Cardiac muscle cell (in vitro differentiated cells and primary cell): ENCODE data around the gene BRD4. TPM values are rescaled to one million over a fixed set of nuclear protein-coding genes. Genes with fewer than 3 reads are reported as not detected.

ENCODE experiments used
- DNase-seq, 2 donors: peaks; one replicate each; pipeline versions ENCODE4 v3.0.0 to v3.0.0-alpha.2; 2010 to 2017; ENCODE audit warnings: low read depth in 1 of 2, low spot score in 1 of 2
- H3K27ac ChIP-seq: fragments of 200-600 bp; sonication (generic); 2 replicates; pipeline ENCODE4 v1.5.1; 2016
- H3K27me3 ChIP-seq: fragments of 200-600 bp; sonication (generic); 2 replicates; pipeline ENCODE4 v1.6.0; 2016; ENCODE audit warnings: control low read depth
- H3K36me3 ChIP-seq: fragments of 200-600 bp; sonication (generic); 2 replicates; pipeline ENCODE4 v1.5.1; 2016; ENCODE audit warnings: control low read depth
- H3K4me1 ChIP-seq: fragments of 200-600 bp; sonication (generic); 2 replicates; pipeline ENCODE4 v1.8.1; 2017; ENCODE audit warnings: low read depth, mild to moderate bottlenecking, mixed run types
- H3K4me3 ChIP-seq: fragments of 200-600 bp; sonication (generic); 2 replicates; pipeline ENCODE4 v1.5.1; 2016; ENCODE audit warnings: mild to moderate bottlenecking
- H3K9me3 ChIP-seq: fragments of 200-600 bp; sonication (generic); 2 replicates; pipeline ENCODE4 v1.5.1; 2017; ENCODE audit warnings: low read depth, mild to moderate bottlenecking, control low read depth
- polyA plus RNA-seq: library from polyadenylated mRNA; unstranded; fragments of >200 nt; fragmentation: Nextera tagmentation; extraction: Ambion mirVana; gene quantifications from 2 replicates; pipeline ENCODE4 v1.2.1, GENCODE V29; 2016
- total RNA-seq: library from RNA; depleted of rRNA; stranded (reverse); fragments of >200 nt; gene quantifications from 2 replicates; pipeline ENCODE4 v1.2.3, GENCODE V29; 2016
- TF ChIP-seq, protein P1 (sequence below): IDR thresholded peaks from 2 replicates; pipeline ENCODE4 v1.5.1; 2012; ENCODE audit warnings: low read depth, mild to moderate bottlenecking, low read length

The BRD4 gene
- total and polyA plus RNA-seq, 2 experiments from 2014 or later, result 42.5 to 86.1 TPM

DNA sequence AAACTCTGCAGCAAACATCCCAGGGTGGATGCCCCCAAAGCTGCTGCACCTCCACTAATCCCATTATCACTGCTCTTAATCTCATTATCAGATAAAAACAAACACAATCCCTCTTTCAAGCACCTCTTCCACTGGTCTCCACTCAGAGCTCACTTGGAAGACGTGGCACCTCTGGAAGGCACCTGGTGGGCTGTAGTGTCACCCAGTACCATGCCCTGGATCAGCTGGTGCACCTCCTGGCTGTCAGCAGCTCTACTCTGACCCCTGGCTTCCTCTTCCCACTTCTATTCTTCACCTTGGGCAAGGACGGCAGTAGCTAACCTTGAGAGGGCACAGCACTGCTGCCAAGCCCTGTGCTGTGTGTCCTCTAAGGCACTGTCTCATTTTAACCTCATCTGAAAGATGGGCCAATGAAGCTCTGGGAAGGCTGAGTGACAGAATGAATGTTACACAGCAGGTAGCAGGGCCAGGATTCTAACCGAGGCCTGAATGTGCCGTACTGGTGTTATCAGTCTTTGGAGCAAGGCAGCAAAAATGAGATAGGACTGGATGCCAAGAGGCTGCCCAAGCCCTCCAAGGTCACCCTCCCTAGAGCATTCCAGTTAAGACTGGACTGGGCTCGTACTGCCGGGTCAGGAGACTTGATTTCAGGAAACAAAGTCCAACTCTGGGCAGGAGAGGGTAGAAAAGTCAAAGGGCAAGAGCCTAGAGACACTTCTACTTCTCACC lies 7.4 kb downstream of the BRD4 start:
- DNase-seq, result peak in 1 of 2 donors; percentile 32
- TF ChIP-seq, protein P1, sequence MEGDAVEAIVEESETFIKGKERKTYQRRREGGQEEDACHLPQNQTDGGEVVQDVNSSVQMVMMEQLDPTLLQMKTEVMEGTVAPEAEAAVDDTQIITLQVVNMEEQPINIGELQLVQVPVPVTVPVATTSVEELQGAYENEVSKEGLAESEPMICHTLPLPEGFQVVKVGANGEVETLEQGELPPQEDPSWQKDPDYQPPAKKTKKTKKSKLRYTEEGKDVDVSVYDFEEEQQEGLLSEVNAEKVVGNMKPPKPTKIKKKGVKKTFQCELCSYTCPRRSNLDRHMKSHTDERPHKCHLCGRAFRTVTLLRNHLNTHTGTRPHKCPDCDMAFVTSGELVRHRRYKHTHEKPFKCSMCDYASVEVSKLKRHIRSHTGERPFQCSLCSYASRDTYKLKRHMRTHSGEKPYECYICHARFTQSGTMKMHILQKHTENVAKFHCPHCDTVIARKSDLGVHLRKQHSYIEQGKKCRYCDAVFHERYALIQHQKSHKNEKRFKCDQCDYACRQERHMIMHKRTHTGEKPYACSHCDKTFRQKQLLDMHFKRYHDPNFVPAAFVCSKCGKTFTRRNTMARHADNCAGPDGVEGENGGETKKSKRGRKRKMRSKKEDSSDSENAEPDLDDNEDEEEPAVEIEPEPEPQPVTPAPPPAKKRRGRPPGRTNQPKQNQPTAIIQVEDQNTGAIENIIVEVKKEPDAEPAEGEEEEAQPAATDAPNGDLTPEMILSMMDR, result no peak

DNA sequence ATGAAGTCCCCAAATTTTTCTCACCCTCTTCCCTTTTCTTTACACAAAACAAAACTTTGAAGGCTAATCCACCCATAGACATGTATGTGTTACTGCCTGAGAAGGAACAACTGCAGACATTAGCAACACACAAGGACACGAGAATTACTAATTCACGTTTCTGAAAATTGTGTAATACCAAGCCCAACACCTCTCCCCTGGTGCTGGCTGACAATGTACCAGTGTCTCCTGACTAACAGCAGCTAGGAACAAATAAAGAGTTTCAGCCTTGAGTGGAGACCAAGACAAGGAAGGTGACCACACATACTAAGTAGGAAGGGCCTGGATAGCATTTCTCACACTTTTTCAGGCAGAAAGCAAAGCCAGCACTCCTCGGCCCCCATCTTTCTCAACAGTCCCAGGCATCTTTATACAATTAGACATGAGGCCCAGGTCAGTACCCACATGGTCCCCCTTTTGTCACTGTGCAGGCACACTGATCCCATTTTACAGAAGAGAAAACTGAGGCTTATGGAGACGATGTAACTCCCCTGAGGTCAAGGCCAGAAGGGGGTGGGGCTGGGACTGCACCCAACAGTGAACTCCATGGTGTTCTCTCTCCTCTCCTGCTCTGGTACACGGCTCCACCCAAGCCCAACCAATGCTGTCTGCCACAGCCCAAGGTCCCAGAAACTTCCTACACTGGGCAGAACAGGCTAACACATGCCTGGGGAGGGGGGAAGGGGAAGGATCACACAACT lies 8.7 kb downstream of the BRD4 start:
- TF ChIP-seq, protein P1, result no peak
- peak overlapping the region; percentile 74 for H3K27ac ChIP-seq
- H3K9me3 ChIP-seq, result no peaks in the 10 kb centered on the region
- no peaks in the 10 kb centered on the region for H3K27me3 ChIP-seq
- H3K4me3 ChIP-seq, result no peak overlapping the region
- H3K36me3 ChIP-seq, result no peaks in the 10 kb centered on the region
- peaks cover 72% of the 10 kb centered on the region for H3K4me1 ChIP-seq
- DNase-seq, result peak in 1 of 2 donors; percentile 74

More for the DNA sequence above, 7.4 kb downstream of the BRD4 start:
- H3K27ac ChIP-seq, result peak overlapping the region; percentile 74
- H3K9me3 ChIP-seq, result no peaks in the 10 kb centered on the region
- no peaks in the 10 kb centered on the region for H3K36me3 ChIP-seq
- H3K4me3 ChIP-seq, result no peak overlapping the region
- H3K4me1 ChIP-seq, result peaks cover 82% of the 10 kb centered on the region
- H3K27me3 ChIP-seq, result no peaks in the 10 kb centered on the region

DNA sequence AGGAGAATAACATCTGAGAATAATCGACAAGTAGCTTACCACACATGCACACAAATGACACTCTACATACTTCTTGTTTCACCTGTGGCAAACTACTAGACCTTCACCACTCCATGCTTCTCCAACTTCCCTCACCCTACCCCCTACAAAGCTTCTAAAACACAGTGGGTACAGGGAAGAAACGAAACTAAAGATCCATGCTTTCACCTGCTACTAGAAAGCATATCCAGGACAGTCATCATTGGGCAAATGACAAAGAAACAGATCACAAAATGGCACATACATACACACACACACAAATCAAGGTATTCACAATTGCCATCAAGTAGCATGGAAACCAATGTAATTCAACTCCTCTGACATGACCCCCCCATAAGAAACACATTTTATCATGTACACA lies 10.6 kb downstream of the BRD4 start:
- TF ChIP-seq, protein P1, result no peak
- H3K9me3 ChIP-seq, result no peaks in the 10 kb centered on the region
- no peak for DNase-seq
- H3K4me1 ChIP-seq, result peaks cover 72% of the 10 kb centered on the region
- H3K27me3 ChIP-seq, result no peaks in the 10 kb centered on the region
- no peak overlapping the region for H3K4me3 ChIP-seq
- H3K27ac ChIP-seq, result peak overlapping the region; percentile 74
- H3K36me3 ChIP-seq, result no peaks in the 10 kb centered on the region

DNA sequence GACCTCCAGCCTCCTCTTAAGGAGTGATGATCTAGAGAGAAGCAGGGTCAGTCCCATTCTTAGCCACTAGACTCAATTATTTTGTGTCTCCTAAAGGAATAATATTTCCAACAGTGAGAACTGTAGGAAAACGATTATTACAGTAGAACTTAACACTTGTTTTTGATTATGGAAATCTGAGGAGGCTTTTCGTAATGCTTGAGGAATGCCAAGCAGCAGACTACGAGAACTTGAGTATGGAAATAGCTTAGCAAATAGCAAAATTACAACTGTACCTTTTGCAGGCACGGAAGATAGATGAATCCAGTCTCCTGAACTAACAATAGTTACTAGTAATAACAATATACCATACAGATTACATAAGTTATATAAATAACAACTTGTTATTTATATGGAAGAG lies 12.2 kb downstream of the BRD4 start:
- peaks cover 64% of the 10 kb centered on the region for H3K4me1 ChIP-seq
- H3K9me3 ChIP-seq, result no peaks in the 10 kb centered on the region
- DNase-seq, result no peak
- no peak overlapping the region for H3K4me3 ChIP-seq
- TF ChIP-seq, protein P1, result no peak
- H3K27me3 ChIP-seq, result no peaks in the 10 kb centered on the region
- peak overlapping the region; percentile 74 for H3K27ac ChIP-seq
- H3K36me3 ChIP-seq, result no peaks in the 10 kb centered on the region

DNA sequence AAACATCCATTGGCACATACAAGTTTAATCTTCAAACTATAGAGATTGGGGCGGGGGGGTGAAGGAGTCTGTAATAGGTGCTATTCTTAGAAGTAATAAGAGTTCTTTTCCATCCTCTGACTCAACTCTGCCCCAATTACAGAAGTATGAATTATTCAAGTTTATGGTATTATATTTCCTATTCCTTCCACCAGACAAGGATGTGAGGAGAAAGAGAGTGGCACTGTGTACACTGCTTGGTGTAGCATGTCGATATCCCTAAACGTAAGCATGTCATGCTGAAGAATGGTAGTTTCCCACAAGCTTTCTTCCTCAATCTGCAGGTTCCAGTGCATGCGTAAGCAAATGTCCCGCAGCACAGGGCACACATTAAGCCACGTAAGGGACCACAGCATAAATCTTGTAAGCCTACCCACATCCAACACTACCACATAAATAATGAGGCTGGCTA lies 14.1 kb downstream of the BRD4 start:
- Histone ChIP-seq H3K27me3 (no peaks in the 10 kb centered on the region), H3K27ac (peak overlapping the region; percentile 4), H3K36me3 (no peaks in the 10 kb centered on the region), H3K4me3 (no peak overlapping the region), H3K9me3 (no peaks in the 10 kb centered on the region), H3K4me1 (peaks cover 54% of the 10 kb centered on the region)
- TF ChIP-seq, protein P1, result no peak
- no peak for DNase-seq
